ENCODE data around the gene MTCP1.

Gene MTCP1

GRCh38 chrX:155052738-155053498 lies 18.0 kb downstream of the MTCP1 start:
- no peak for DNase-seq

- no peak for DNase-seq
Measured at GRCh38 chrX:155048977-155049619, 21.8 kb downstream of the MTCP1 start.

DNA sequence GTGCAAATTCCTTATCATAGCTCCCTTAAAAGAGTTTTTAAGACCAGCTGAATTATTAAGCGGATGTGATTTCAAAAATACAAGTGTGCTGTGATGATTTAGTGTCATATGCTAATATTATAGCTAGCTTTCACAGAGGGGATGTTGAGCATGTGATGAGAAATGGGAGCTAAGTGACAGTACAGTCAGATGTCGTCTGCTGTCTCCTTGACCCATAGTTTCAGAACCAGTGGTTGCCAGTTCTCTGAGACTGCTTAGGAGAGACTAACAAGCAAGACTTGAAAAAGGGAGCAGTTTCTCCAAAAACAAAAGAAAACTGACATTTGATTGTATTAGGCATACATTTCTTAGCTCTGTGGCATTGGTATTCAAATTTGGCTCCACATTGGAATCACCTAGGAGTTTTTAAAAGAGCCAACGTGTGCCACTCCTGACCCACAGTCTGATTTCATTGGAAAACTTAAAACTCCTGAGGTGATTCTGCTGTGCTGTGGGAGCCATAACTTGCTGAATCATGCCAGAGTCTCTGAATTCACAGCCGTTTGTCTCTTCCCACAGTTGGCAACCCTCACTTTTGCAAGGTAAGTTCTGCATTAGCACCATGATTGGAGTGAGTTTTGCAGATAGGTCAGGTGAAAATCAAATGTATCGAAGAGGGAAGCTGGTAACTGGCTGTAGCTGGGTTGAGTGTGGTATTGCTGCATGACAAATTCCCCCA lies 24.0 kb downstream of the MTCP1 start:
- no peak for DNase-seq

DNA sequence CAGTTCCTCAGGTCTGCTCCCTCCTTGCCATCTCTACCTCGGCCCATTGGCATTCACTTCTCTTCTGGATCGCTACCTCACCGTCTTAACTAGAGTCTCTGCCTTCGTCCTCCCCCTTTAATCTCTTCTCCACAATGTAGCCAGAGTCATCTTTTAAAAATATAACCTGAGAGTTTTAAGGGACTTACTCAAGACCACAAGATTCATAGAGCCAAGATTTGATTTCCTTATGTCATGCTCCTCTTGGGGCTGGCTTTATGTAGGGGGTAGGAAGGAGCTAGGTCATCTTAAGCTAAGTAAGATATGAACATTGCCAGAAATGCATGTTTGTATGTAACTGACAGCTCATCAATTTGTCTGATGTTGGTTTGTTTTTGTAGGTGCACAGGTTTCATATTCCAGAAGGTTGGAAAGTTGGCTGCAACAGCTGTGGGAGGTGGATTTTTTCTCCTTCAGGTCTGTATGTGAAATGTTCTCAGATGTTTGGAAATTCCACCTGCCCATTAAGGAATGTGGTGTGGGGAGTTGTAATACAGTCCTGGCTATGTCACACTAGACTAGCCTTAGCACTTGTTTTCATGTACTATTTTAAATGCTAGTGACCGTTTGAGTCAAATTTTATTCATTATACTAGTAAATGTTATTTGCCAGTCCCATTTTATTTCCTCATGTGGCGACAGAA lies 24.7 kb downstream of the MTCP1 start:
- DNase-seq: no peak

- DNase-seq: no peak
Measured at GRCh38 chrX:155035688-155036087, 35.2 kb downstream of the MTCP1 start.

DNA sequence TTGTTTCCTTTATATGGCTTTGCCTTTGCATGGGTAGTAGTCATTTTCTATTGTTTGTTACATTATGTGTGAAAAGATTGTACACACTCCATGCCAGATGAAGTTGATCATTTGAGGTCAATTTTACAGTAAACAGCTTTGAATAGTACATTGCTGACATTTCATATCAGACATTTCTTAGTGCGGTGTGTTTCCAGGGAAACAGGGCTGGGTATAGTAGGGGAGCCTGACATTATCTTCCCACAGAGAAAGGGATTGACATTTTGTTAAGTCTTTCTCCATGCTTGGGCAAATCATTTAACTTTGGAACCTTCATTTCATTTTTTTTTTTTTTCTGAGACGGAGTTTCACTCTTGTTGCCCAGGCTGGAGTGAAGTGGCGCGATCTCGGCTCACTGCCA lies 39.3 kb downstream of the MTCP1 start:
- no peak for DNase-seq

DNA sequence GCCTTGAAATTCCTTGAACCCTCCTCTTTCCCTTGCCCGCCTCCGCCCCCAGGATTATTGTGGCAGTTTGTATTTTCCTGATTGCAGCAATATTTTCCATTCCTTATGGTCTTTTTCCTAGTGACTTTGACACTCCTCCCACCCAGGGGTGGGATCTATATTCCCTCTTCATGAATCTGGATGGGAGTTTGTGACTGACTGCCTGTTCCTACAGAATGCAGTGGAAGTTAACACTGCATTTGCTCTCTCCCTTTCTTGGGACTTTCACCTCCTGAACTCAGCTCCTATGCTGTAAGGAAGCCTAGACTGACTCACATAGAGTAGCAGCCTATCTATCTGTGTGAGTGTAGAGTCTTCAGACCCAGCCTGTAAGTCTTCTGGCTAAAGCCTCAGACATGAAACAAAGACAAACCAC lies 42.1 kb downstream of the MTCP1 start:
- no peak for DNase-seq

DNA sequence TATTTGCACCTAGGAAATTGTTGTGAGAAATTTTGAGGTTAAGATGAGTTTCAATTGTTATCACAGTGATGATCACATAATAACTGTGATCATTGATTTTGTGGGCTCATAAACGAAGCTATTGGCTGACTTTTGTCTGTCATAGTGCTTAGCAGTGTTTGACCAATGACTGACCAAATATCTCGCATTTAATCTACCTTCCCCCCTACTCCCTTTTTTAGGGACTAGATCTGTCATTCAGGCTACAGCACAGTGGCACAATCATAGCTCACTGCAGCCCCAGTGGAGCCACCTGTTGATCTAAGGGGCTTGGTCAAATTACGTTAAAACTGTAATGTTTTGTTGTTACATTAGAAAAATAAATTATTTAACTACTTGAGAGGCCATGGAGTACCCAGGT lies 42.8 kb downstream of the MTCP1 start:
- no peak for DNase-seq

DNA sequence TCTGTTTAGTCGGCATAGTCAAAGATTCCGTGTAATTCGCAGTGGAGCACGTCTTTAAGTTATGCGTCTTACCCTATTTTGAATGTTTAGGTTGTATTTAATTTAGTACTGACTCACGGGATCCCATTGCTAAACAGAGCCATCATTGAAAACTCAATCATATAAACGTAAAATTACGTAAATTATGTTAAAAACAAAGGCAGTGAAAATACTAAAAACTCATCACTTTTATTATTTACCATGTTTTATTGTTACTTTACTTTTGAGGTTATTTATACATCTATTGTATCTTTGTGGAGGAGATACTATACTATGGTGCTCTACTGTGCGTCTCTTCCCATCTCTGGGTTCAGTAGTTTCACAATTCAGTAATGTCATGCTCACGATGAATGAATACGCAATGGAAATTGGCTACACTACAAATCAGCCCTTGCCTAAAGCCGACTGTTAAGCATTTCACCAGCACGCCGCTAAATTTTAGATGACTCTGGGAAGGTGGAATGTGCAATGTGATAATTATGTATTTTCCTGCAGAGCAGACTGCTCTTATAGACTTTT lies 43.3 kb downstream of the MTCP1 start:
- peak; percentile 46 for DNase-seq

DNA sequence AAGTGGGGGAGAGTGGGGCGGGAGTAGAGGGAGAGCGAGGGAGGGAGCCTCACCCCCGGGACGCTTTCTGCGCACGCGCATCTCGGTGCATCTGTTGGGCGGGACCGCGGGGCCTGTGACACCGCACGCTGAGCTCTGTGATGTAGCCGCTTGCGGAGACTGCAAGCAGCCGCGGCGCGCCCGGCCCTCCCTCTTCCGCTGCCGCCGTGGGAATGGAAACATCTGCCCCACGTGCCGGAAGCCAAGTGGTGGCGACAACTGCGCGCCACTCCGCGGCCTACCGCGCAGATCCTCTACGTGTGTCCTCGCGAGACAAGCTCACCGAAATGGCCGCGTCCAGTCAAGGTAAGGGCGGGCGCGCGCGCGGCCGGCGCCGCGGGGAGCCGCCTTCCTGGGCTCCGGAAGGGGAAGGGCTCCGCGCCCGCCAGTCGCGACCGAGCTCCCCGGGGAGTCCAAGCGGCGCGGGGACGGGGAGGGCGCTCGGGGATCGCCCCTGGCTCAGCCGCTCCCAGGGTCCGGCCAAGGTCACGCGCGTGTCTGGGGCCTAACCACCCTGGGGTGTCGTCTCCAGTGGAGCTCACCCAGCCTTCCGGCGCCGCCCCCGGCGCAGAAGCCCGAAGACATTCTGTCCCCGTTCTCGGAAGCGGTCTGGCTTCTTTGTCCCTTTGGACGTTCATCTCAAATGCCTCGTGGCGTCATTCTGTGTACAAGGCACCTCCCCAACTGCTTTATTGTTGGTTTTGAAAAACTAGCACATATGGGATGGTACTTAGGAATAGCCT lies 44.0 kb downstream of the MTCP1 start, which contains the start of gene FUNDC2:
TSS of gene FUNDC2 (plus strand) at position 118 of the 782 bp plus-strand sequence. CDS start at position 213, 95 bp downstream.
- peak; percentile 89 for DNase-seq

DNA sequence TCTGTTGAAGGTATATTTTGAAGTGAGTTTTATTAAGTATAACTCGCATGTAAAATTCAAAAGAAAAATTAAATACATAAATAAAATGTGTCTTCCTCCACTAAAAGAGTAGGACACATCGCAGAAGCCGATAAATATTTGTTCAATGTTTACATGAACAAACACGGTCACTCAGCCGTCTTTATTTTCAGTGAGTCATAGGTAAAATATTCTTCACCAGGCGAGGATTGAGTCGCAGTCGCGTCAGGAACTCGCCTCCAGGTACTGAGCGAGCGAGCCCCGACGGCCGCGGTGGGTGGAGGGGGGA lies 44.6 kb downstream of the MTCP1 start:
- no peak for DNase-seq

GRCh38 chrX:155023907-155024833 lies 46.8 kb downstream of the MTCP1 start:
- DNase-seq: no peak

DNA sequence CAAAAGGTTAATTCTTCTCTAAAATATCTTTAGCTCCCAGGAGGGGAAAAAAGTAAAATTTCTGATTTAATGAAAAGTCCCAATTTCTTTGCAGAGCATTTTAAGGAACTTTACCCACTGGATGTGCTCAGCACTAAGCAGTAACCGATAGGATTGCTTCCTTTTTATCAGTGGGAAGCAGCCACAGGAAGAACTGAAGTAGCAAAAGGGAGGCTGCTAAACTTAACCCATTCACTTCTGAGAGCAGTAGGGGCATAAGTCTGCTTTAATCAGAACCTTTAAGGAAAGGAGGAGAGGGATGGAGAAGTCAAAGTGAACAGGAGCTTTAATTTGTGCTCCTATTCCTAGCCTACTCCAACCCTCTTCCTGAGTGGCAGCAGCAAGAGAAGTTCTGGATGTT lies 48.4 kb downstream of the MTCP1 start, which contains the start of gene F8:
TSS of gene F8 (minus strand) at position 139 of the 400 bp plus-strand sequence. CDS start 171 bp downstream, outside the sequence.
- no peak for DNase-seq

DNA sequence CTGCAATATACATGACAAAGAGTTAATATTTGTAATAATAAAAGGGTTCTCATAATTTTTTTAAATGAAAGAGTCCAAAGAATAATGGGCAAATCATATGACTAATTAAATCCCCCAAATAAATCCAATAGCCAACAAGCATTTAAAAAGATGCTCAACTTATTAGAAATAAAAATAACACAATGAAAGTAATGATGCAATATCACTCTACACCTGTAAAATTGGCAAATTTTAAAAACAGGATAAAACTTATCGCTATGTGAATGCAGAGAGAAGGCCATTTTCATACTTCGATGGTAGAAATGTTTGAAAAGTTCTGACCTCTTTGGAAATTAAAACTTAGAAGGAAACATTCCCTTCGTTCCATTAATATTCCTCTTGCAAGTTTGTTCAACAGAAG lies 50.3 kb downstream of the MTCP1 start:
- no peak for DNase-seq
